HepG2 (cell line): ENCODE results near the gene FAF2. TPM values are rescaled to one million over a fixed set of nuclear protein-coding genes. Genes with fewer than 3 reads are reported as not detected.

Source experiments
- ATAC-seq: fragments of 200-7000 bp; cut with Tn5 transposase; 3 replicates; pipeline ENCODE4 v1.9.1; 2020; ENCODE audit warnings: mild to moderate bottlenecking, moderate library complexity
- BruUV-seq: library from RNA; stranded (reverse); fragments of 400-500 nt; replicated peaks from 2 replicates; lab custom pipeline; 2021; lab: Mats Ljungman, UMichigan
- CTCF ChIA-PET: fragments of 300-600 bp; formaldehyde crosslinking; extraction: SDS; loops from one replicate; lab custom pipeline; 2021; ENCODE audit warnings: low total read pairs, inconsistent platforms, low intra/inter-chr PET ratio; lab: Yijun Ruan, JAX
- POLR2A ChIA-PET: fragments of 350-600 bp; sonication (Branson Sonifier 250); formaldehyde crosslinking; loops from one replicate; lab custom pipeline; 2020; ENCODE audit warnings: antibody characterized with exemption, inconsistent platforms; lab: Yijun Ruan, JAX
- DNase-seq: peaks from one replicate; pipeline ENCODE4 v3.0.0-alpha.2; 2015; ENCODE audit warnings: low spot score
- FAIRE-seq: peaks from 3 replicates; lab custom pipeline; 2011; peaks lifted over from hg19 to GRCh38; lab: Jason Lieb, UNC
- H2AFZ ChIP-seq: one replicate; pipeline ENCODE4 v1.6.1; 2011; ENCODE audit warnings: low read length, inconsistent platforms
- H3K27ac ChIP-seq: fragments of 300-600 bp; 3 replicates; pipeline ENCODE4 v1.8.0; 2011; ENCODE audit warnings: mixed run types, mild to moderate bottlenecking, mixed read lengths, low read length, inconsistent platforms; ENCODE audit not compliant: insufficient read depth; ENCODE audit errors: extremely low read length
- H3K27me3 ChIP-seq, 2 experiments: fragments of 200-600 bp in 1 of 2; 2 replicates in 1 of 2; 3 replicates in 1 of 2; pipeline versions ENCODE4 v1.6.0 to v1.8.0; 2011; ENCODE audit warnings: low read length in 2 of 2, mild to moderate bottlenecking in 2 of 2, moderate library complexity in 2 of 2, inconsistent platforms in 1 of 2; ENCODE audit not compliant: insufficient read depth in 2 of 2, control insufficient read depth in 1 of 2
- H3K36me3 ChIP-seq, 2 experiments: fragments of 200-600 bp in 1 of 2; replicated peaks in 1 of 2; 2 replicates in 1 of 2; 3 replicates in 1 of 2; pipeline versions ENCODE4 v1.5.1 to v1.8.0; 2011; ENCODE audit warnings: low read length in 2 of 2, inconsistent platforms in 1 of 2; ENCODE audit not compliant: insufficient read depth in 2 of 2, control insufficient read depth in 1 of 2
- H3K4me1 ChIP-seq: 2 replicates; pipeline ENCODE4 v1.5.1; 2012; ENCODE audit warnings: low read length, inconsistent platforms; ENCODE audit not compliant: insufficient read depth
- H3K4me2 ChIP-seq: 2 replicates; pipeline ENCODE4 v1.6.0; 2011; ENCODE audit warnings: low read depth, low read length, inconsistent platforms
- H3K4me3 ChIP-seq, 3 experiments: fragments of 200-600 bp in 1 of 3; sonication (generic), shearing (Covaris generic) in 1 of 3; replicated peaks in 1 of 3; 2 replicates each; pipeline ENCODE4 v1.5.1; 2011 to 2016; ENCODE audit warnings: low read length in 3 of 3, inconsistent platforms in 2 of 3, low read depth in 2 of 3, mild to moderate bottlenecking in 2 of 3, control low read depth in 1 of 3, mixed read lengths in 1 of 3; ENCODE audit not compliant: insufficient read depth in 1 of 3
- H3K79me2 ChIP-seq: one replicate; pipeline ENCODE4 v1.6.1; 2011; ENCODE audit warnings: low read length, inconsistent platforms; ENCODE audit not compliant: insufficient read depth
- H3K9ac ChIP-seq: 2 replicates; pipeline ENCODE4 v1.6.0; 2011; ENCODE audit warnings: mild to moderate bottlenecking, low read depth, low read length, inconsistent platforms; ENCODE audit not compliant: insufficient read depth
- H3K9me3 ChIP-seq: 2 replicates; pipeline ENCODE4 v1.5.1; 2012; ENCODE audit warnings: mild to moderate bottlenecking, low read length
- H4K20me1 ChIP-seq: 2 replicates; pipeline ENCODE4 v1.6.0; 2011; ENCODE audit warnings: inconsistent platforms, mild to moderate bottlenecking, low read length, moderate library complexity; ENCODE audit not compliant: insufficient read depth
- HIVEP1 ChIP-seq: sonication (generic); formaldehyde crosslinking; IDR thresholded peaks from 2 replicates; pipeline ENCODE4 v1.4.0; 2020; ENCODE audit warnings: mild to moderate bottlenecking, missing genetic modification reagents
- NR2C2 ChIP-seq: sonication (generic); formaldehyde crosslinking; IDR thresholded peaks from 2 replicates; pipeline ENCODE4 v1.4.0; 2020; ENCODE audit warnings: missing genetic modification reagents, mild to moderate bottlenecking, moderate library complexity, borderline replicate concordance
- SALL2 ChIP-seq: sonication (generic); formaldehyde crosslinking; IDR thresholded peaks from 2 replicates; pipeline ENCODE4 v1.8.1; 2023; ENCODE audit warnings: mild to moderate bottlenecking, missing genetic modification reagents, inconsistent platforms
- ZFP36L2 ChIP-seq: sonication (generic); formaldehyde crosslinking; IDR thresholded peaks from 2 replicates; pipeline ENCODE4 v1.4.0; 2020; ENCODE audit warnings: missing genetic modification reagents
- ZNF230 ChIP-seq: sonication (generic); formaldehyde crosslinking; IDR thresholded peaks from 2 replicates; pipeline ENCODE4 v1.4.0; 2020; ENCODE audit warnings: mild to moderate bottlenecking, missing genetic modification reagents
- ZNF263 ChIP-seq: sonication (generic); formaldehyde crosslinking; IDR thresholded peaks from 2 replicates; pipeline ENCODE4 v1.4.0; 2020; ENCODE audit warnings: missing genetic modification reagents
- WGBS: methylation state at CpG from one replicate; pipeline ENCODE4 v1.1.6; 2017; ENCODE audit warnings: low lambda C conversion rate; 5-methylcytosine and 5-hydroxymethylcytosine counted together
- in situ Hi-C: cut with HindIII; loops from 2 replicates; pipeline ENCODE4 v1.10.0; 2017; ENCODE audit warnings: low pct_unique_long_range_greater_than_20kb; ENCODE audit not compliant: extremely low pct_ligation_motif_present
- intact Hi-C: fragments of 100-400 bp; cut with micrococcal nuclease; formaldehyde crosslinking; loops from one replicate; pipeline ENCODE4 v1.10.0; 2022; ENCODE audit not compliant: unreplicated experiment
- polyA plus RNA-seq, 8 experiments: library from polyadenylated mRNA; depleted of rRNA in 3 of 8; stranded (reverse) in 7 of 8; unstranded in 1 of 8; fragments of >200 nt; fragmentation: Illumina TruSeq in 4 of 8; extraction: Trizol in 4 of 8; gene quantifications; 2 replicates each; pipeline versions ENCODE4 v1.2.1 to v1.2.3, GENCODE V29; 2011 to 2016; ENCODE audit warnings: low read depth in 4 of 8, missing spikeins in 1 of 8, mixed read lengths in 1 of 8; ENCODE audit not compliant: insufficient read depth in 1 of 8
- total RNA-seq, 5 experiments: library from RNA; depleted of rRNA; stranded (reverse); fragments of >200 nt; fragmentation: Illumina TruSeq; extraction: Trizol; gene quantifications; 2 replicates each; pipeline ENCODE4 v1.2.3, GENCODE V29; 2016; ENCODE audit warnings: low read depth in 1 of 5
- TF ChIP-seq, protein P1 (sequence below): IDR thresholded peaks from 2 replicates; pipeline ENCODE4 v1.4.0; 2020; ENCODE audit warnings: mild to moderate bottlenecking, missing genetic modification reagents
- TF ChIP-seq, protein P2 (sequence below): sonication (generic); formaldehyde crosslinking; IDR thresholded peaks from 2 replicates; pipeline ENCODE4 v1.4.0; 2020; ENCODE audit warnings: missing genetic modification reagents
- TF ChIP-seq, protein P3 (sequence below): IDR thresholded peaks from 2 replicates; pipeline ENCODE4 v1.6.1; 2016; ENCODE audit warnings: low read depth, missing genetic modification reagents, missing compliant biosample characterization
- TF ChIP-seq, protein P4 (sequence below), 2 experiments: fragments of 450-650 bp in 1 of 2; sonication (generic) in 1 of 2; formaldehyde crosslinking; IDR thresholded peaks; 2 replicates each; pipeline versions ENCODE4 v1.5.0 to v1.8.0; 2020 to 2022; ENCODE audit warnings: mild to moderate bottlenecking in 1 of 2, missing genetic modification reagents in 1 of 2

FAF2 gene
- total and polyA plus RNA-seq, 2 of the 13 experiments (the other 11 are each of a cell fraction or from before 2014, with no cell fraction given) = 27.8 to 34.3 TPM

DNA sequence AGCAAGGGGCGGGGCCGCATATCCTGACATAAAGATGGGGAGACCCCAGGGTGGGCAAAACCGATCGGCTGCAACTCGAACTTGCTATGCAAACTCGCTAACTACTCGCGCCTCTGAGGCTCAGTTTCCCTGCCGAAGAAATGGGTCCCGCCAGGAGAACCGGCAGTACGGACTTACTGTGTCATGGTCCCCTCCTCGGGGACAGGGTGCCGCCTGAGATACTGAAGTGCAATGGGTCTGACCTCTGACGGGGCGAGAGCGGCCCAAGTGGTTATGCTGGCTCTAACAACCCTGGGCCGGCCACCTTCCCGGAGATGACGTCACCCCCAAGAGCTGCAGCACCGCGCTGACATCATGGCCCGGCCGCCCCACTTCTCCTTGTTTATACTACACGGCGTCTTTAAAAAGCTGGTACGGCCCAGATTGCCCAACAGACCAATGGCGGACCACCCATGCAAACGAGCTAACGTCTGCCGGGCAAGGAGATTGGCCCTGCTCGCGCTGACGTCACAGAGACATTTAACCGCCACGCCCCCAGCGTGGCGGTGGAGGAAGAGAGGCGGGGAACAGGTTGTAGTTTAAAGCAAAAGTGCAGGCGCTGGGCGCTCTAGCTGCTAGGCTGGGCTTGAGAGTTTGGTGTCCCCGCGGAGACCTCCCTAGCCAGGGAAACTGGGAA, 89.5 kb downstream of the FAF2 start:
- Histone ChIP-seq H3K4me2 (peak overlapping the region; percentile 94), H3K36me3 (peaks cover 2 to 14% of the 10 kb centered on the region in 2 experiments; a peak in 1 of 5 replicates), H3K79me2 (peaks cover 39% of the 10 kb centered on the region), H3K9me3 (no peaks in the 10 kb centered on the region), H2AFZ (no peak overlapping the region), H3K9ac (peak overlapping the region; percentile 91), H3K4me1 (peaks cover 69% of the 10 kb centered on the region), H3K27me3 (no peaks in the 10 kb centered on the region; a peak in 1 of 5 replicates), H3K4me3 (peak overlapping the region; percentile 90 to 98 (median 97)), H4K20me1 (peaks cover 26% of the 10 kb centered on the region), H3K27ac (peak overlapping the region; percentile 95)
- intact Hi-C loops (no loop called here), in situ Hi-C loops (loop anchor here (5.0 to 25.0 kb wide), 2 partner anchors 120 to 825 kb away; partner anchors contain the start of genes CLTB, LMAN2 and RGS14)
- peak; percentile 98 for DNase-seq
- peak; percentile 67 for ATAC-seq
- WGBS = 0% methylated on average over 25 of the region's 43 CpGs
- ChIA-PET CTCF (no interaction called here), POLR2A (interaction anchor here (0.7 to 7.9 kb wide), 21 partner anchors 10 to 697 kb away, joined by 3 to 212 read pairs (median 4); partner anchors contain the start of genes CDHR2, CLTB, FAF2 and FGFR4)
- FAIRE-seq = peak; percentile 92
- BruUV-seq = no TSS peak
- TF ChIP-seq, protein P1, sequence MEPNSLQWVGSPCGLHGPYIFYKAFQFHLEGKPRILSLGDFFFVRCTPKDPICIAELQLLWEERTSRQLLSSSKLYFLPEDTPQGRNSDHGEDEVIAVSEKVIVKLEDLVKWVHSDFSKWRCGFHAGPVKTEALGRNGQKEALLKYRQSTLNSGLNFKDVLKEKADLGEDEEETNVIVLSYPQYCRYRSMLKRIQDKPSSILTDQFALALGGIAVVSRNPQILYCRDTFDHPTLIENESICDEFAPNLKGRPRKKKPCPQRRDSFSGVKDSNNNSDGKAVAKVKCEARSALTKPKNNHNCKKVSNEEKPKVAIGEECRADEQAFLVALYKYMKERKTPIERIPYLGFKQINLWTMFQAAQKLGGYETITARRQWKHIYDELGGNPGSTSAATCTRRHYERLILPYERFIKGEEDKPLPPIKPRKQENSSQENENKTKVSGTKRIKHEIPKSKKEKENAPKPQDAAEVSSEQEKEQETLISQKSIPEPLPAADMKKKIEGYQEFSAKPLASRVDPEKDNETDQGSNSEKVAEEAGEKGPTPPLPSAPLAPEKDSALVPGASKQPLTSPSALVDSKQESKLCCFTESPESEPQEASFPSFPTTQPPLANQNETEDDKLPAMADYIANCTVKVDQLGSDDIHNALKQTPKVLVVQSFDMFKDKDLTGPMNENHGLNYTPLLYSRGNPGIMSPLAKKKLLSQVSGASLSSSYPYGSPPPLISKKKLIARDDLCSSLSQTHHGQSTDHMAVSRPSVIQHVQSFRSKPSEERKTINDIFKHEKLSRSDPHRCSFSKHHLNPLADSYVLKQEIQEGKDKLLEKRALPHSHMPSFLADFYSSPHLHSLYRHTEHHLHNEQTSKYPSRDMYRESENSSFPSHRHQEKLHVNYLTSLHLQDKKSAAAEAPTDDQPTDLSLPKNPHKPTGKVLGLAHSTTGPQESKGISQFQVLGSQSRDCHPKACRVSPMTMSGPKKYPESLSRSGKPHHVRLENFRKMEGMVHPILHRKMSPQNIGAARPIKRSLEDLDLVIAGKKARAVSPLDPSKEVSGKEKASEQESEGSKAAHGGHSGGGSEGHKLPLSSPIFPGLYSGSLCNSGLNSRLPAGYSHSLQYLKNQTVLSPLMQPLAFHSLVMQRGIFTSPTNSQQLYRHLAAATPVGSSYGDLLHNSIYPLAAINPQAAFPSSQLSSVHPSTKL (CRISPR knock-in tag) = 0 out of 2 replicates have a peak, but pooled peaks have one; percentile 16
- TF ChIP-seq, protein P2, sequence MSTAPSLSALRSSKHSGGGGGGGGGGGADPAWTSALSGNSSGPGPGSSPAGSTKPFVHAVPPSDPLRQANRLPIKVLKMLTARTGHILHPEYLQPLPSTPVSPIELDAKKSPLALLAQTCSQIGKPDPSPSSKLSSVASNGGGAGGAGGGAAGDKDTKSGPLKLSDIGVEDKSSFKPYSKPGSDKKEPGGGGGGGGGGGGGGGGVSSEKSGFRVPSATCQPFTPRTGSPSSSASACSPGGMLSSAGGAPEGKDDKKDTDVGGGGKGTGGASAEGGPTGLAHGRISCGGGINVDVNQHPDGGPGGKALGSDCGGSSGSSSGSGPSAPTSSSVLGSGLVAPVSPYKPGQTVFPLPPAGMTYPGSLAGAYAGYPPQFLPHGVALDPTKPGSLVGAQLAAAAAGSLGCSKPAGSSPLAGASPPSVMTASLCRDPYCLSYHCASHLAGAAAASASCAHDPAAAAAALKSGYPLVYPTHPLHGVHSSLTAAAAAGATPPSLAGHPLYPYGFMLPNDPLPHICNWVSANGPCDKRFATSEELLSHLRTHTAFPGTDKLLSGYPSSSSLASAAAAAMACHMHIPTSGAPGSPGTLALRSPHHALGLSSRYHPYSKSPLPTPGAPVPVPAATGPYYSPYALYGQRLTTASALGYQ (CRISPR knock-in tag) = no peak
- TF ChIP-seq SALL2 (CRISPR knock-in tag) (peak; percentile 44; the same call in 1 of the 2 replicates), ZNF263 (no peak; the same call in 1 of the 2 replicates), NR2C2 (CRISPR knock-in tag) (peak; percentile 26; the same call in 1 of the 2 replicates), ZNF230 (CRISPR knock-in tag) (no peak), ZFP36L2 (CRISPR knock-in tag) (no peak), HIVEP1 (CRISPR knock-in tag) (0 out of 2 replicates have a peak, but pooled peaks have one; percentile 40)
- TF ChIP-seq, protein P3, sequence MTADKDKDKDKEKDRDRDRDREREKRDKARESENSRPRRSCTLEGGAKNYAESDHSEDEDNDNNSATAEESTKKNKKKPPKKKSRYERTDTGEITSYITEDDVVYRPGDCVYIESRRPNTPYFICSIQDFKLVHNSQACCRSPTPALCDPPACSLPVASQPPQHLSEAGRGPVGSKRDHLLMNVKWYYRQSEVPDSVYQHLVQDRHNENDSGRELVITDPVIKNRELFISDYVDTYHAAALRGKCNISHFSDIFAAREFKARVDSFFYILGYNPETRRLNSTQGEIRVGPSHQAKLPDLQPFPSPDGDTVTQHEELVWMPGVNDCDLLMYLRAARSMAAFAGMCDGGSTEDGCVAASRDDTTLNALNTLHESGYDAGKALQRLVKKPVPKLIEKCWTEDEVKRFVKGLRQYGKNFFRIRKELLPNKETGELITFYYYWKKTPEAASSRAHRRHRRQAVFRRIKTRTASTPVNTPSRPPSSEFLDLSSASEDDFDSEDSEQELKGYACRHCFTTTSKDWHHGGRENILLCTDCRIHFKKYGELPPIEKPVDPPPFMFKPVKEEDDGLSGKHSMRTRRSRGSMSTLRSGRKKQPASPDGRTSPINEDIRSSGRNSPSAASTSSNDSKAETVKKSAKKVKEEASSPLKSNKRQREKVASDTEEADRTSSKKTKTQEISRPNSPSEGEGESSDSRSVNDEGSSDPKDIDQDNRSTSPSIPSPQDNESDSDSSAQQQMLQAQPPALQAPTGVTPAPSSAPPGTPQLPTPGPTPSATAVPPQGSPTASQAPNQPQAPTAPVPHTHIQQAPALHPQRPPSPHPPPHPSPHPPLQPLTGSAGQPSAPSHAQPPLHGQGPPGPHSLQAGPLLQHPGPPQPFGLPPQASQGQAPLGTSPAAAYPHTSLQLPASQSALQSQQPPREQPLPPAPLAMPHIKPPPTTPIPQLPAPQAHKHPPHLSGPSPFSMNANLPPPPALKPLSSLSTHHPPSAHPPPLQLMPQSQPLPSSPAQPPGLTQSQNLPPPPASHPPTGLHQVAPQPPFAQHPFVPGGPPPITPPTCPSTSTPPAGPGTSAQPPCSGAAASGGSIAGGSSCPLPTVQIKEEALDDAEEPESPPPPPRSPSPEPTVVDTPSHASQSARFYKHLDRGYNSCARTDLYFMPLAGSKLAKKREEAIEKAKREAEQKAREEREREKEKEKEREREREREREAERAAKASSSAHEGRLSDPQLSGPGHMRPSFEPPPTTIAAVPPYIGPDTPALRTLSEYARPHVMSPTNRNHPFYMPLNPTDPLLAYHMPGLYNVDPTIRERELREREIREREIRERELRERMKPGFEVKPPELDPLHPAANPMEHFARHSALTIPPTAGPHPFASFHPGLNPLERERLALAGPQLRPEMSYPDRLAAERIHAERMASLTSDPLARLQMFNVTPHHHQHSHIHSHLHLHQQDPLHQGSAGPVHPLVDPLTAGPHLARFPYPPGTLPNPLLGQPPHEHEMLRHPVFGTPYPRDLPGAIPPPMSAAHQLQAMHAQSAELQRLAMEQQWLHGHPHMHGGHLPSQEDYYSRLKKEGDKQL (CRISPR knock-in tag) = no peak
- TF ChIP-seq, protein P4, sequence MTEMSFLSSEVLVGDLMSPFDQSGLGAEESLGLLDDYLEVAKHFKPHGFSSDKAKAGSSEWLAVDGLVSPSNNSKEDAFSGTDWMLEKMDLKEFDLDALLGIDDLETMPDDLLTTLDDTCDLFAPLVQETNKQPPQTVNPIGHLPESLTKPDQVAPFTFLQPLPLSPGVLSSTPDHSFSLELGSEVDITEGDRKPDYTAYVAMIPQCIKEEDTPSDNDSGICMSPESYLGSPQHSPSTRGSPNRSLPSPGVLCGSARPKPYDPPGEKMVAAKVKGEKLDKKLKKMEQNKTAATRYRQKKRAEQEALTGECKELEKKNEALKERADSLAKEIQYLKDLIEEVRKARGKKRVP (CRISPR knock-in tag; IDR thresholded peaks at IDR 0.05) = peak in 1 of 2 experiments; percentile 71; a peak in 2 of 4 replicates
